PFSK-1 (cell line): ENCODE measurements around the gene HSPA12A.

Source experiments
- POLR2AphosphoS5 ChIP-seq: IDR thresholded peaks from 2 replicates; pipeline ENCODE4 v1.6.1; 2012; ENCODE audit warnings: low read depth, mild to moderate bottlenecking, control low read depth, low read length, moderate library complexity
- SIN3A ChIP-seq: IDR thresholded peaks from 2 replicates; pipeline ENCODE4 v1.6.1; 2012; ENCODE audit warnings: mild to moderate bottlenecking, low read length, moderate library complexity, borderline replicate concordance; ENCODE audit not compliant: insufficient read depth
- TAF1 ChIP-seq: IDR thresholded peaks from 2 replicates; pipeline ENCODE4 v1.6.1; 2012; ENCODE audit warnings: low read length, control low read depth, borderline replicate concordance; ENCODE audit not compliant: insufficient read depth
- TF ChIP-seq, protein P1 (sequence below), 2 experiments: IDR thresholded peaks; 2 replicates each; pipeline versions ENCODE4 v1.6.1 to v1.8.0; 2011 to 2012; ENCODE audit warnings: low read depth in 2 of 2, low read length in 2 of 2, control low read depth in 1 of 2, inconsistent platforms in 1 of 2, mild to moderate bottlenecking in 1 of 2, moderate library complexity in 1 of 2; ENCODE audit not compliant: insufficient read depth in 1 of 2

DNA sequence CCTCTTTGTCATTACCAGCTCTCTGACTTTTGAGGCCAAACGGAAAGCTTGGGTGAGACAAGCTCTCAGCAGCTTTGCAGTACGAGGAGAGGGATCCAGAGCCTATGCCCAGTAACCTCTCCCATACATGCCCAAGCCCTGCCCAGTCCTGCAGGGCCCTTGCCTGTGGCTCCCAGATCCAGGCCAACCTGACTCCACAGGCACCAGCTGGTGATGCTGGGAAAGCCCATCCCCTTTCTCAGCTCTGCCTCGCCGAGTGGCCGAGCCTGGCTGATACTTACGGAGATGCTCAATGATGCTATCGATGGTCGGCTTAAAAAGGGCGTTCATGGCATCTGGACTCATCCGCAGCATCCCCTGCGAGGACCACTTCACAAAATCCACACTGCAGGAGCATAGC is 66.2 kb downstream of the HSPA12A start:
- TF ChIP-seq, protein P1, sequence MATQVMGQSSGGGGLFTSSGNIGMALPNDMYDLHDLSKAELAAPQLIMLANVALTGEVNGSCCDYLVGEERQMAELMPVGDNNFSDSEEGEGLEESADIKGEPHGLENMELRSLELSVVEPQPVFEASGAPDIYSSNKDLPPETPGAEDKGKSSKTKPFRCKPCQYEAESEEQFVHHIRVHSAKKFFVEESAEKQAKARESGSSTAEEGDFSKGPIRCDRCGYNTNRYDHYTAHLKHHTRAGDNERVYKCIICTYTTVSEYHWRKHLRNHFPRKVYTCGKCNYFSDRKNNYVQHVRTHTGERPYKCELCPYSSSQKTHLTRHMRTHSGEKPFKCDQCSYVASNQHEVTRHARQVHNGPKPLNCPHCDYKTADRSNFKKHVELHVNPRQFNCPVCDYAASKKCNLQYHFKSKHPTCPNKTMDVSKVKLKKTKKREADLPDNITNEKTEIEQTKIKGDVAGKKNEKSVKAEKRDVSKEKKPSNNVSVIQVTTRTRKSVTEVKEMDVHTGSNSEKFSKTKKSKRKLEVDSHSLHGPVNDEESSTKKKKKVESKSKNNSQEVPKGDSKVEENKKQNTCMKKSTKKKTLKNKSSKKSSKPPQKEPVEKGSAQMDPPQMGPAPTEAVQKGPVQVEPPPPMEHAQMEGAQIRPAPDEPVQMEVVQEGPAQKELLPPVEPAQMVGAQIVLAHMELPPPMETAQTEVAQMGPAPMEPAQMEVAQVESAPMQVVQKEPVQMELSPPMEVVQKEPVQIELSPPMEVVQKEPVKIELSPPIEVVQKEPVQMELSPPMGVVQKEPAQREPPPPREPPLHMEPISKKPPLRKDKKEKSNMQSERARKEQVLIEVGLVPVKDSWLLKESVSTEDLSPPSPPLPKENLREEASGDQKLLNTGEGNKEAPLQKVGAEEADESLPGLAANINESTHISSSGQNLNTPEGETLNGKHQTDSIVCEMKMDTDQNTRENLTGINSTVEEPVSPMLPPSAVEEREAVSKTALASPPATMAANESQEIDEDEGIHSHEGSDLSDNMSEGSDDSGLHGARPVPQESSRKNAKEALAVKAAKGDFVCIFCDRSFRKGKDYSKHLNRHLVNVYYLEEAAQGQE (IDR thresholded peaks at IDR 0.05; ENCODE audit: insufficient read depth in 1 of 2, low read depth in 2 of 2, low read length in 2 of 2) = no peak
- TF ChIP-seq POLR2AphosphoS5 = no peak
- no peak for TF ChIP-seq TAF1
- TF ChIP-seq SIN3A = no peak
